ENCODE measurements around the gene MFAP3. TPM values are rescaled to one million over a fixed set of nuclear protein-coding genes. Genes with fewer than 3 reads are reported as not detected.

Gene MFAP3
- total RNA-seq, 2 donors from 2014 or later: 40.2 to 73.7 TPM

GRCh38 chr5:154046486-154046885 lies 7.7 kb downstream of the MFAP3 start:
- Histone ChIP-seq H3K27me3 (replicated peaks; ENCODE audit: insufficient read depth) (no peaks in the 10 kb centered on the region), H3K9me3 (no peaks in the 10 kb centered on the region), H3K4me3 (no peak overlapping the region), H3K4me1 (ENCODE audit: control insufficient read depth in 1 of 2, low read depth in 2 of 2) (peaks cover 4 to 5% of the 10 kb centered on the region in 2 donors), H3K27ac (no peak overlapping the region), H3K36me3 (no peaks in the 10 kb centered on the region)
- DNase-seq (ENCODE audit: low spot score) (no peak), ATAC-seq (ENCODE audit: insufficient number of reproducible peaks, low FRiP score, low read depth) (no peak)
- TF ChIP-seq, protein P1, sequence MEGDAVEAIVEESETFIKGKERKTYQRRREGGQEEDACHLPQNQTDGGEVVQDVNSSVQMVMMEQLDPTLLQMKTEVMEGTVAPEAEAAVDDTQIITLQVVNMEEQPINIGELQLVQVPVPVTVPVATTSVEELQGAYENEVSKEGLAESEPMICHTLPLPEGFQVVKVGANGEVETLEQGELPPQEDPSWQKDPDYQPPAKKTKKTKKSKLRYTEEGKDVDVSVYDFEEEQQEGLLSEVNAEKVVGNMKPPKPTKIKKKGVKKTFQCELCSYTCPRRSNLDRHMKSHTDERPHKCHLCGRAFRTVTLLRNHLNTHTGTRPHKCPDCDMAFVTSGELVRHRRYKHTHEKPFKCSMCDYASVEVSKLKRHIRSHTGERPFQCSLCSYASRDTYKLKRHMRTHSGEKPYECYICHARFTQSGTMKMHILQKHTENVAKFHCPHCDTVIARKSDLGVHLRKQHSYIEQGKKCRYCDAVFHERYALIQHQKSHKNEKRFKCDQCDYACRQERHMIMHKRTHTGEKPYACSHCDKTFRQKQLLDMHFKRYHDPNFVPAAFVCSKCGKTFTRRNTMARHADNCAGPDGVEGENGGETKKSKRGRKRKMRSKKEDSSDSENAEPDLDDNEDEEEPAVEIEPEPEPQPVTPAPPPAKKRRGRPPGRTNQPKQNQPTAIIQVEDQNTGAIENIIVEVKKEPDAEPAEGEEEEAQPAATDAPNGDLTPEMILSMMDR (IDR thresholded peaks at IDR 0.05): no peak

DNA sequence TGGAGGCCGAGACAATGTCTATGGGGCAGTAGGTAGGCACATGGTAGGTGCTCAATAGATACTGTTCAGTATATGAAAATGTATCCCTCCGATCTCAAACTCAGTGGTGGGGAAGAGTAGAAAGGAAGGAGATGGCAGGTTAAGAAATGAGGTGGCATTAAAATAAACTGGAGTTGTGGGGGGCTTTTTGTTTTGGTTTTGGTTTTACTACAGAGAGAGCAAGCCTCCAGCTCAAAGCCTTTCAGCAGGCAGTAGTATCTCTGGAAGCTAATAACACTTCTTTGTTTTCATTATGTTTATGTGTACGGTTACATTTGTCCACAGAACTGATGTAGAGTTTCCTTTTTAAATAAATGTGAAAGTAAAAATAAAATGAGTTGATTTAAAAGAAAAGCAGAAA lies 8.6 kb downstream of the MFAP3 start:
- DNase-seq (ENCODE audit: low spot score) (no peak), ATAC-seq (ENCODE audit: insufficient number of reproducible peaks, low FRiP score, low read depth) (no peak)
- Histone ChIP-seq H3K4me1 (ENCODE audit: control insufficient read depth in 1 of 2, low read depth in 2 of 2) (peaks cover 2 to 5% of the 10 kb centered on the region in 2 donors), H3K36me3 (no peaks in the 10 kb centered on the region), H3K27me3 (replicated peaks; ENCODE audit: insufficient read depth) (no peaks in the 10 kb centered on the region), H3K9me3 (no peaks in the 10 kb centered on the region), H3K27ac (no peak overlapping the region), H3K4me3 (no peak overlapping the region)
- TF ChIP-seq, protein P1 (IDR thresholded peaks at IDR 0.05): no peak

DNA sequence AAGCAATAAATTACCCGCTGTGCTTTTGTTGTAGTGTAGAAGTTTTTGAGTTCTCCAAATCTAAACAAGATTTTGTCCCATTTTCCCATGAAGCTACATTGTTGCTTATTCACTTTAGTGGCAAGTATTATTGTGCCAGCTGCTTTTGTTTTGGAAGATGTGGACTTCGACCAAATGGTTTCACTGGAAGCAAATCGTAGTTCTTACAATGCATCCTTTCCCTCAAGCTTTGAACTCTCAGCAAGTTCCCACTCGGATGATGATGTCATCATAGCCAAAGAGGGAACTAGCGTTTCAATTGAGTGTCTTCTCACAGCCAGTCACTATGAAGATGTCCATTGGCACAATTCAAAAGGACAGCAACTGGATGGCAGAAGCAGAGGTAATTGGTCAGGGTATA lies 10.9 kb downstream of the MFAP3 start:
- no peak overlapping the region for H3K4me3 ChIP-seq
- no peak overlapping the region for H3K27ac ChIP-seq
- H3K4me1 ChIP-seq (ENCODE audit: control insufficient read depth in 1 of 2, low read depth in 2 of 2): no peaks in the 10 kb centered on the region
- H3K27me3 ChIP-seq (replicated peaks; ENCODE audit: insufficient read depth): no peaks in the 10 kb centered on the region
- ATAC-seq (ENCODE audit: insufficient number of reproducible peaks, low FRiP score, low read depth) (no peak), DNase-seq (ENCODE audit: low spot score) (no peak)
- no peaks in the 10 kb centered on the region for H3K9me3 ChIP-seq
- H3K36me3 ChIP-seq: peaks cover 8% of the 10 kb centered on the region
- TF ChIP-seq, protein P1 (IDR thresholded peaks at IDR 0.05): no peak

DNA sequence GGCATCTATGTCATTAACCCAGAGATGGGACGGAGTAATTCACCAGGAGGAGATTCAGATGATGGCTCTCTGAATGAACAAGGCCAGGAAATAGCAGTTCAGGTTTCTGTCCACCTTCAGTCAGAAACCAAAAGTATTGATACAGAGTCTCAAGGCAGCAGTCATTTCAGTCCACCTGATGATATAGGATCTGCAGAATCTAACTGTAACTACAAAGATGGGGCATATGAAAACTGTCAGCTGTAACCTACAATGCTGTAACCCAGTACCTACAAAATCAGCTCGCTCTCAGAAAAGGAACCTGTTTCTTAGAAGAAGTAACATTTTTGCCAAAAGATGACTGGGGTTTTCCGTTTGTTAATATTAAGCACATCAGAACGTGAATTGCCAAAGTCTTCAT lies 14.7 kb downstream of the MFAP3 start:
- DNase-seq (ENCODE audit: low spot score): no peak
- TF ChIP-seq, protein P1 (IDR thresholded peaks at IDR 0.05): no peak
- Histone ChIP-seq H3K9me3 (no peaks in the 10 kb centered on the region), H3K4me1 (ENCODE audit: control insufficient read depth in 1 of 2, low read depth in 2 of 2) (peaks cover 1 to 7% of the 10 kb centered on the region in 2 donors), H3K27me3 (replicated peaks; ENCODE audit: insufficient read depth) (no peaks in the 10 kb centered on the region), H3K27ac (no peak overlapping the region), H3K4me3 (no peak overlapping the region), H3K36me3 (peaks cover 8% of the 10 kb centered on the region)
- ATAC-seq (ENCODE audit: insufficient number of reproducible peaks, low FRiP score, low read depth): no peak

GRCh38 chr5:154055201-154055600 lies 16.4 kb downstream of the MFAP3 start:
- no peak for ATAC-seq (ENCODE audit: insufficient number of reproducible peaks, low FRiP score, low read depth)
- H3K36me3 ChIP-seq: peaks cover 8% of the 10 kb centered on the region

More at GRCh38 chr5:154055201-154055600, 16.4 kb downstream of the MFAP3 start:
- peaks cover 3 to 7% of the 10 kb centered on the region in 2 donors for H3K4me1 ChIP-seq (ENCODE audit: control insufficient read depth in 1 of 2, low read depth in 2 of 2)
- no peak overlapping the region for H3K27ac ChIP-seq
- TF ChIP-seq, protein P1 (IDR thresholded peaks at IDR 0.05): no peak
- DNase-seq (ENCODE audit: low spot score): no peak
- no peaks in the 10 kb centered on the region for H3K27me3 ChIP-seq (replicated peaks; ENCODE audit: insufficient read depth)
- no peaks in the 10 kb centered on the region for H3K9me3 ChIP-seq
- H3K4me3 ChIP-seq: no peak overlapping the region

All from thoracic aorta (tissue), 2 donors.